PC-9 (cell line): ENCODE results near the gene DAAM2. TPM values are rescaled to one million over a fixed set of nuclear protein-coding genes. Genes with fewer than 3 reads are reported as not detected.

ENCODE experiments used
- BruUV-seq: library from RNA; stranded (reverse); fragments of 400-500 nt; replicated peaks from 2 replicates; lab custom pipeline; 2021; lab: Mats Ljungman, UMichigan
- CTCF ChIA-PET: fragments of 300-600 bp; sonication (Branson Sonifier 250); formaldehyde crosslinking; loops from one replicate; lab custom pipeline; 2022; ENCODE audit warnings: antibody characterized with exemption; lab: Charles Lee
- POLR2A ChIA-PET: fragments of 300-600 bp; sonication (Branson Sonifier 250); formaldehyde crosslinking; loops from one replicate; lab custom pipeline; 2022; ENCODE audit warnings: antibody characterized with exemption; ENCODE audit not compliant: unreplicated experiment; lab: Charles Lee
- DNase-seq, 2 experiments: peaks; one replicate each; pipeline versions ENCODE4 v3.0.0 to v3.0.0-alpha.2; 2015 to 2022; ENCODE audit warnings: mixed read lengths in 1 of 2
- H2AFZ ChIP-seq: fragments of 200-600 bp; sonication (generic); 2 replicates; pipeline ENCODE4 v1.8.1; 2017; ENCODE audit warnings: antibody characterized with exemption
- H3F3A ChIP-seq: fragments of 200-600 bp; sonication (generic); 2 replicates; pipeline ENCODE4 v1.8.1; 2017; ENCODE audit warnings: antibody characterized with exemption, mild to moderate bottlenecking, low read depth; ENCODE audit not compliant: insufficient read depth
- H3K27ac ChIP-seq: fragments of 200-600 bp; sonication (generic); 2 replicates; pipeline ENCODE4 v1.6.1; 2016; ENCODE audit warnings: mixed run types
- H3K27me3 ChIP-seq: fragments of 200-600 bp; sonication (generic); 2 replicates; pipeline ENCODE4 v1.6.1; 2016; ENCODE audit warnings: low read depth, mixed run types; ENCODE audit not compliant: insufficient read depth
- H3K36me3 ChIP-seq: fragments of 200-600 bp; sonication (generic); 2 replicates; pipeline ENCODE4 v1.6.1; 2016; ENCODE audit warnings: low read depth, mixed run types
- H3K4me1 ChIP-seq: fragments of 200-600 bp; sonication (generic); replicated peaks from 2 replicates; pipeline ENCODE4 v1.6.1; 2016; ENCODE audit warnings: mixed run types; ENCODE audit not compliant: insufficient read depth
- H3K4me2 ChIP-seq: fragments of 200-600 bp; sonication (generic); 2 replicates; pipeline ENCODE4 v1.6.1; 2017; ENCODE audit warnings: mixed run types
- H3K4me3 ChIP-seq: fragments of 200-600 bp; sonication (generic); 2 replicates; pipeline ENCODE4 v1.6.1; 2016; ENCODE audit warnings: mixed run types
- H3K79me2 ChIP-seq: fragments of 200-600 bp; sonication (generic); 2 replicates; pipeline ENCODE4 v1.6.1; 2017; ENCODE audit warnings: low read depth, mixed run types
- H3K9me2 ChIP-seq: fragments of 200-600 bp; sonication (generic); 2 replicates; pipeline ENCODE4 v1.8.1; 2017; ENCODE audit warnings: mild to moderate bottlenecking; ENCODE audit not compliant: insufficient read depth
- H3K9me3 ChIP-seq: fragments of 200-600 bp; sonication (generic); 2 replicates; pipeline ENCODE4 v1.8.1; 2016; ENCODE audit warnings: low read depth; ENCODE audit not compliant: insufficient read depth
- H4K20me1 ChIP-seq: fragments of 200-600 bp; sonication (generic); 2 replicates; pipeline ENCODE4 v1.8.1; 2017; ENCODE audit not compliant: insufficient read depth
- CTCF ChIP-seq: fragments of 200-600 bp; sonication (generic); conservative IDR thresholded peaks from 2 replicates; pipeline ENCODE4 v1.6.1; 2017; ENCODE audit warnings: mixed run types, antibody characterized with exemption, mild to moderate bottlenecking, moderate library complexity
- EZH2 ChIP-seq: fragments of 200-600 bp; sonication (generic); IDR thresholded peaks from 2 replicates; pipeline ENCODE4 v1.8.0; 2017; ENCODE audit warnings: antibody characterized with exemption, low read depth
- intact Hi-C: fragments of 100-400 bp; cut with micrococcal nuclease; formaldehyde crosslinking; loops from one replicate; pipeline ENCODE4 v1.10.0; 2022; ENCODE audit not compliant: unreplicated experiment
- total RNA-seq: library from RNA; stranded (reverse); gene quantifications from 2 replicates; pipeline ENCODE4 v1.2.3, GENCODE V29; 2021

The DAAM2 gene
- total RNA-seq, 1 experiment from 2014 or later: not detected

- no peak overlapping the region for H3K27ac ChIP-seq
- no TSS peak for BruUV-seq
- H4K20me1 ChIP-seq: no peaks in the 10 kb centered on the region
- H3K9me3 ChIP-seq: no peaks in the 10 kb centered on the region
- H3K27me3 ChIP-seq: peaks cover 23% of the 10 kb centered on the region; the same call in 1 of the 2 replicates
- H3K36me3 ChIP-seq: no peaks in the 10 kb centered on the region
- H3K79me2 ChIP-seq: no peaks in the 10 kb centered on the region
- H2AFZ ChIP-seq: no peak overlapping the region
- CTCF ChIA-PET: no interaction called here
- no peak overlapping the region for H3K4me2 ChIP-seq
- no peak for TF ChIP-seq EZH2
- TF ChIP-seq CTCF: no peak
- intact Hi-C loops: no loop called here
- POLR2A ChIA-PET: no interaction called here
- H3K4me3 ChIP-seq: no peak overlapping the region
- H3K9me2 ChIP-seq: no peaks in the 10 kb centered on the region
- no peak for DNase-seq
- no peaks in the 10 kb centered on the region for H3K4me1 ChIP-seq
- H3F3A ChIP-seq: no peaks in the 10 kb centered on the region
Measured at GRCh38 chr6:39853604-39854003, 61.4 kb downstream of the DAAM2 start.

GRCh38 chr6:39855356-39855995 is 63.3 kb downstream of the DAAM2 start:
- Histone ChIP-seq H3K4me1 (no peaks in the 10 kb centered on the region), H3K4me3 (no peak overlapping the region), H3K4me2 (no peak overlapping the region), H2AFZ (no peak overlapping the region), H3K9me2 (no peaks in the 10 kb centered on the region), H3K9me3 (no peaks in the 10 kb centered on the region), H3K36me3 (no peaks in the 10 kb centered on the region), H3K79me2 (no peaks in the 10 kb centered on the region), H3F3A (no peaks in the 10 kb centered on the region), H3K27me3 (peaks cover 21% of the 10 kb centered on the region; the same call in 1 of the 2 replicates), H4K20me1 (no peaks in the 10 kb centered on the region), H3K27ac (no peak overlapping the region)
- peak in 1 of 2 experiments; percentile 16 for DNase-seq
- ChIA-PET POLR2A (interaction anchor here (0.5 kb wide), 1 partner anchor 83 kb away, joined by 3 read pairs; no protein-coding TSS in a partner anchor), CTCF (no interaction called here)
- intact Hi-C loops: no loop called here
- no TSS peak for BruUV-seq
- TF ChIP-seq CTCF (no peak), EZH2 (no peak)

GRCh38 chr6:39859025-39859424 is 66.8 kb downstream of the DAAM2 start:
- no peak overlapping the region for H3K4me3 ChIP-seq
- no peaks in the 10 kb centered on the region for H3F3A ChIP-seq
- POLR2A ChIA-PET: no interaction called here
- peak in 1 of 2 experiments; percentile 31 for DNase-seq
- H4K20me1 ChIP-seq: no peaks in the 10 kb centered on the region
- H3K79me2 ChIP-seq: no peaks in the 10 kb centered on the region
- CTCF ChIA-PET: no interaction called here
- intact Hi-C loops: no loop called here
- TF ChIP-seq CTCF: no peak
- TF ChIP-seq EZH2: no peak
- H3K4me1 ChIP-seq: no peaks in the 10 kb centered on the region
- H2AFZ ChIP-seq: no peak overlapping the region
- no peaks in the 10 kb centered on the region for H3K9me2 ChIP-seq
- H3K4me2 ChIP-seq: no peak overlapping the region
- peaks cover 16% of the 10 kb centered on the region; the same call in 1 of the 2 replicates for H3K27me3 ChIP-seq
- BruUV-seq: no TSS peak
- no peak overlapping the region for H3K27ac ChIP-seq
- H3K9me3 ChIP-seq: no peaks in the 10 kb centered on the region
- H3K36me3 ChIP-seq: no peaks in the 10 kb centered on the region
